Right cardiac atrium (tissue), 5 donors: ENCODE results near the gene OR52L1. TPM values are rescaled to one million over a fixed set of nuclear protein-coding genes. Genes with fewer than 3 reads are reported as not detected.
A peak's percentile ranks its signal among the peaks of the same experiment; 100 is the strongest.

Experiments used
- ATAC-seq, 2 donors: fragments of 200-7000 bp; cut with Tn5 transposase; one replicate each; pipeline versions ENCODE4 v1.8.0 to v1.9.1; 2020; ENCODE audit warnings: moderate library complexity in 2 of 2, mild to moderate bottlenecking in 1 of 2
- DNase-seq, 3 donors: peaks; one replicate each; pipeline ENCODE4 v3.0.0-alpha.2; 2020
- H3K27ac ChIP-seq: one replicate; pipeline ENCODE4 v1.5.1; 2013; ENCODE audit warnings: mild to moderate bottlenecking, low read length, control low read depth, moderate library complexity
- H3K27me3 ChIP-seq: one replicate; pipeline ENCODE4 v1.6.1; 2013; ENCODE audit not compliant: control insufficient read depth, insufficient read depth
- H3K4me1 ChIP-seq: one replicate; pipeline ENCODE4 v1.6.1; 2013; ENCODE audit warnings: low read length; ENCODE audit not compliant: control insufficient read depth, insufficient read depth
- H3K4me3 ChIP-seq: one replicate; pipeline ENCODE4 v1.5.1; 2013; ENCODE audit warnings: low read length, control low read depth
- H3K9me3 ChIP-seq: one replicate; pipeline ENCODE4 v1.6.1; 2013; ENCODE audit warnings: low read length; ENCODE audit not compliant: control insufficient read depth
- WGBS: extraction: QIAGEN DNeasy Blood & Tissue Kit; methylation state at CpG from one replicate; pipeline ENCODE4 v1.1.7; 2013; 5-methylcytosine and 5-hydroxymethylcytosine counted together
- intact Hi-C, 4 donors: fragments of 100-400 bp; cut with DNase I; formaldehyde crosslinking; loops; one replicate each; pipeline versions ENCODE4 v1.11.0 to v1.14.0; 2022 to 2023
- long read RNA-seq, 4 donors: library from polyadenylated mRNA; unstranded; transcript quantifications; one replicate each; pipeline ENCODE4 v2.0.0, GENCODE V29; 2020 to 2021
- polyA plus RNA-seq: library from polyadenylated mRNA; stranded (reverse); fragments of 200-250 nt; gene quantifications from one replicate; pipeline ENCODE4 v1.2.3, GENCODE V29; 2013
- total RNA-seq, 4 donors: library from RNA; stranded (reverse); fragmentation: NEBNext Ultra II Directional; extraction: Animal tissue kit (Norgen Biotek cat#: 25700); gene quantifications; one replicate each; pipeline ENCODE4 v1.2.1, GENCODE V29; 2021
- donor health status: healthy with polysubstance abuse.
- donor health status: DM: no; HTN: yes; CAD: no.
- donor health status: DM: no; HTN: no; CAD: no.
- donor health status: DM: no; HTN: yes; CAD: no; lungs with severe emphysema.
- donor health status: DM: yes; HTN: yes; CAD: no.

The OR52L1 gene
- total RNA-seq (not detected), polyA plus RNA-seq (not detected)
- long read RNA-seq, donor 1 = 0 reads
- long read RNA-seq, donor 2 = 0 reads
- long read RNA-seq, donor 3 = 0 reads
- long read RNA-seq, donor 4 = 0 reads

- Histone ChIP-seq H3K27me3 (no peaks in the 10 kb centered on the region), H3K4me3 (no peak within 1 kb of the TSS), H3K4me1 (no peaks in the 10 kb centered on the region), H3K9me3 (no peaks in the 10 kb centered on the region), H3K27ac (no peak within 1 kb of the TSS)
- 52% methylated on average over 1 of the region's 1 CpG for WGBS
- intact Hi-C loops = no loop called here
- ATAC-seq (no peak), DNase-seq (no peak)
Observed at GRCh38 chr11:5986885-5987284, at the start of gene OR52L1. TSS of gene OR52L1 (minus strand) at chr11:5986985. CDS start at chr11:5986930, 55 bp downstream.

GRCh38 chr11:6030708-6031405, 44.1 kb upstream of the OR52L1 start, which contains the start of gene OR56A1:
TSS of gene OR56A1 (minus strand) at chr11:6030758. CDS start at chr11:6027692, 3,066 bp downstream.
- DNase-seq (no peak), ATAC-seq (no peak)
- 88% methylated on average over 1 of the region's 1 CpG for WGBS
- no peak within 1 kb of the TSS for H3K27ac ChIP-seq
- intact Hi-C loops = no loop called here
- H3K4me1 ChIP-seq = no peaks in the 10 kb centered on the region
- H3K9me3 ChIP-seq = no peaks in the 10 kb centered on the region
- no peak within 1 kb of the TSS for H3K4me3 ChIP-seq
- H3K27me3 ChIP-seq = no peaks in the 10 kb centered on the region

- Histone ChIP-seq H3K4me1 (no peaks in the 10 kb centered on the region), H3K27me3 (no peaks in the 10 kb centered on the region), H3K9me3 (no peaks in the 10 kb centered on the region), H3K27ac (no peak overlapping the region), H3K4me3 (no peak overlapping the region)
- ATAC-seq (no peak), DNase-seq (no peak)
- 89% methylated on average over 1 of the region's 1 CpG for WGBS
- intact Hi-C loops = loop anchor here in 3 of 4 donors (5.0 to 10.0 kb wide), 3 partner anchors 287 to 327 kb away; no protein-coding TSS in a partner anchor
Observed at GRCh38 chr11:6027501-6027900, 40.7 kb upstream of the OR52L1 start.

GRCh38 chr11:6025056-6025455, 38.3 kb upstream of the OR52L1 start:
- Histone ChIP-seq H3K4me3 (no peak overlapping the region), H3K4me1 (no peaks in the 10 kb centered on the region), H3K9me3 (no peaks in the 10 kb centered on the region), H3K27me3 (no peaks in the 10 kb centered on the region), H3K27ac (no peak overlapping the region)
- DNase-seq (no peak), ATAC-seq (no peak)
- intact Hi-C loops = loop anchor here in 3 of 4 donors (5.0 to 10.0 kb wide), 3 partner anchors 290 to 330 kb away; no protein-coding TSS in a partner anchor
- WGBS = 54% methylated on average over 2 of the region's 2 CpGs

GRCh38 chr11:6022956-6023355, 36.2 kb upstream of the OR52L1 start:
- no peaks in the 10 kb centered on the region for H3K27me3 ChIP-seq
- DNase-seq = no peak
- 0% methylated on average over 4 of the region's 4 CpGs for WGBS
- no peaks in the 10 kb centered on the region for H3K4me1 ChIP-seq
- no peak overlapping the region for H3K4me3 ChIP-seq
- no peaks in the 10 kb centered on the region for H3K9me3 ChIP-seq
- H3K27ac ChIP-seq = no peak overlapping the region
- peak; percentile 74 to 78 for ATAC-seq
- intact Hi-C loops = loop anchor here in 3 of 4 donors (2.0 to 10.0 kb wide), 4 partner anchors 292 to 339 kb away; no protein-coding TSS in a partner anchor

GRCh38 chr11:6013042-6013441, 26.3 kb upstream of the OR52L1 start:
- ATAC-seq (no peak), DNase-seq (no peak)
- no peaks in the 10 kb centered on the region for H3K27me3 ChIP-seq
- no peak overlapping the region for H3K27ac ChIP-seq
- intact Hi-C loops = no loop called here
- 69% methylated on average over 3 of the region's 3 CpGs for whole genome bisulfite sequencing
- H3K4me3 ChIP-seq = no peak overlapping the region
- no peaks in the 10 kb centered on the region for H3K4me1 ChIP-seq
- H3K9me3 ChIP-seq = no peaks in the 10 kb centered on the region

GRCh38 chr11:6012035-6012668, 25.4 kb upstream of the OR52L1 start:
- ATAC-seq (no peak), DNase-seq (no peak)
- H3K4me1 ChIP-seq = no peaks in the 10 kb centered on the region
- peaks cover 3% of the 10 kb centered on the region for H3K27me3 ChIP-seq
- intact Hi-C loops = no loop called here
- H3K27ac ChIP-seq = no peak overlapping the region
- H3K9me3 ChIP-seq = no peaks in the 10 kb centered on the region
- H3K4me3 ChIP-seq = no peak overlapping the region
- WGBS = 73% methylated on average over 4 of the region's 4 CpGs

- intact Hi-C loops = no loop called here
- no peaks in the 10 kb centered on the region for H3K9me3 ChIP-seq
- H3K4me1 ChIP-seq = no peaks in the 10 kb centered on the region
- H3K27ac ChIP-seq = no peak within 1 kb of the TSS
- ATAC-seq (no peak), DNase-seq (no peak)
- H3K27me3 ChIP-seq = peaks cover 3% of the 10 kb centered on the region
- H3K4me3 ChIP-seq = no peak within 1 kb of the TSS
Observed at GRCh38 chr11:6006846-6007245, 20.1 kb upstream of the OR52L1 start, which contains the start of gene OR56A4. TSS of gene OR56A4 (minus strand) at chr11:6006946. CDS start at chr11:6002992, 3,954 bp downstream.

GRCh38 chr11:6006395-6006794, 19.6 kb upstream of the OR52L1 start:
- intact Hi-C loops = no loop called here
- Histone ChIP-seq H3K9me3 (no peaks in the 10 kb centered on the region), H3K27me3 (peaks cover 3% of the 10 kb centered on the region), H3K4me1 (no peaks in the 10 kb centered on the region), H3K4me3 (no peak overlapping the region), H3K27ac (no peak overlapping the region)
- ATAC-seq (no peak), DNase-seq (no peak)

GRCh38 chr11:6002202-6002699, 15.5 kb upstream of the OR52L1 start:
- no peak overlapping the region for H3K27ac ChIP-seq
- intact Hi-C loops = no loop called here
- no peak overlapping the region for H3K4me3 ChIP-seq
- DNase-seq (no peak), ATAC-seq (no peak)
- H3K27me3 ChIP-seq = no peaks in the 10 kb centered on the region
- H3K9me3 ChIP-seq = no peaks in the 10 kb centered on the region
- 51% methylated on average over 7 of the region's 7 CpGs for WGBS
- H3K4me1 ChIP-seq = no peaks in the 10 kb centered on the region

- WGBS = 88% methylated on average over 14 of the region's 14 CpGs
- Histone ChIP-seq H3K4me3 (no peak overlapping the region), H3K9me3 (no peaks in the 10 kb centered on the region), H3K27ac (no peak overlapping the region), H3K27me3 (no peaks in the 10 kb centered on the region), H3K4me1 (no peaks in the 10 kb centered on the region)
- intact Hi-C loops = no loop called here
- ATAC-seq (no peak), DNase-seq (peak in 1 of 3 donors; percentile 41)
Observed at GRCh38 chr11:5994791-5995190, 8.0 kb upstream of the OR52L1 start.
